A673 (cell line): ENCODE data around the gene CDC6. TPM values are rescaled to one million over a fixed set of nuclear protein-coding genes. Genes with fewer than 3 reads are reported as not detected.

Experiments used
- BruUV-seq: library from RNA; stranded (reverse); fragments of 400-500 nt; replicated peaks from 2 replicates; lab custom pipeline; 2021; lab: Mats Ljungman, UMichigan
- CTCF ChIA-PET: fragments of 300-600 bp; sonication (Branson Sonifier 250); formaldehyde crosslinking; loops from one replicate; lab custom pipeline; 2022; ENCODE audit warnings: antibody characterized with exemption; lab: Charles Lee
- POLR2A ChIA-PET: fragments of 300-600 bp; sonication (Branson Sonifier 250); formaldehyde crosslinking; loops from one replicate; lab custom pipeline; 2022; ENCODE audit warnings: antibody characterized with exemption; ENCODE audit not compliant: low non-redundant PET; lab: Charles Lee
- DNase-seq: peaks from one replicate; pipeline ENCODE4 v3.0.0-alpha.2; 2015; ENCODE audit warnings: low spot score
- H3K27ac ChIP-seq: fragments of 200-600 bp; sonication (generic); 2 replicates; pipeline ENCODE4 v1.5.1; 2016; ENCODE audit warnings: mixed run types, low read depth, mild to moderate bottlenecking, mixed read lengths, antibody characterized with exemption, low read length; ENCODE audit not compliant: poor library complexity, severe bottlenecking
- H3K27me3 ChIP-seq: fragments of 200-600 bp; sonication (generic); replicated peaks from 2 replicates; pipeline ENCODE4 v1.6.1; 2017; ENCODE audit warnings: mixed run types, low read depth, mild to moderate bottlenecking, mixed read lengths, antibody characterized with exemption, low read length; ENCODE audit not compliant: insufficient read depth, poor library complexity
- H3K36me3 ChIP-seq: fragments of 200-600 bp; sonication (generic); 2 replicates; pipeline ENCODE4 v1.6.1; 2016; ENCODE audit warnings: mixed run types, mild to moderate bottlenecking, mixed read lengths, antibody characterized with exemption, low read length; ENCODE audit not compliant: insufficient read depth, poor library complexity, severe bottlenecking
- H3K4me1 ChIP-seq: fragments of 200-600 bp; sonication (generic); 2 replicates; pipeline ENCODE4 v1.6.1; 2017; ENCODE audit warnings: mixed run types, mild to moderate bottlenecking, mixed read lengths, antibody characterized with exemption, low read length; ENCODE audit not compliant: insufficient read depth, poor library complexity, severe bottlenecking
- H3K4me3 ChIP-seq: fragments of 200-600 bp; sonication (generic); 2 replicates; pipeline ENCODE4 v1.5.1; 2016; ENCODE audit warnings: low read depth, mixed run types, mild to moderate bottlenecking, mixed read lengths, low read length; ENCODE audit not compliant: poor library complexity, severe bottlenecking
- H3K9me3 ChIP-seq: fragments of 200-600 bp; sonication (generic); 2 replicates; pipeline ENCODE4 v1.6.1; 2016; ENCODE audit warnings: mixed run types, low read depth, mild to moderate bottlenecking, mixed read lengths, antibody characterized with exemption, low read length; ENCODE audit not compliant: poor library complexity, severe bottlenecking
- EZH2 ChIP-seq: fragments of 200-600 bp; sonication (generic); IDR thresholded peaks from 2 replicates; pipeline ENCODE4 v1.6.1; 2017; ENCODE audit warnings: borderline replicate concordance, low read depth, mild to moderate bottlenecking, mixed read lengths, antibody characterized with exemption, low read length; ENCODE audit not compliant: poor library complexity, severe bottlenecking
- intact Hi-C: fragments of 100-400 bp; cut with micrococcal nuclease; formaldehyde crosslinking; loops from one replicate; pipeline ENCODE4 v1.10.0; 2022; ENCODE audit not compliant: unreplicated experiment
- total RNA-seq: library from RNA; stranded (reverse); gene quantifications from 2 replicates; pipeline ENCODE4 v1.2.3, GENCODE V29; 2021
- TF ChIP-seq, protein P1 (sequence below): fragments of 300-800, 200-600 bp; sonication (generic); conservative IDR thresholded peaks from 2 replicates; pipeline ENCODE4 v1.5.1; 2017; ENCODE audit warnings: low read depth, mild to moderate bottlenecking, antibody characterized with exemption, low read length, moderate library complexity, mixed read lengths

Gene CDC6
- total RNA-seq, 1 experiment from 2014 or later: 85.7 TPM

DNA sequence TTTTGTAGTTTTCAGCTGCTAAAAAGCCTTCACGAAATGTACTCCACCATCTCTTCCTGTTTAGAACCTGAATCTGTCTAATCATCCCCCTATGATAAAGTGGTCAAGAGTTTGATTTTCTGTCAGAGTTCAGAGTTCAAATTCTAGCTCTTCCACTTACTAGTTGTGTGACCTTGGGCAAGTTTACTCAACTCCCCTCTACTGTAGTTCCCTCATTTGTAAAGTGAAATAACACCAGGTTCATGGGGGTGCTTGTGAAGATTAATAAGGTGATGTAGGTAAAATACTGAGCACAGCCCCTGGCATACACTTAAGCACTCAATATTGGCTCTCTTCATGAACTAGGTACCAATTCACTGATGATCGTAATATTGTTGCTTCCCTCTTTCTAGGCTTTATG is 1.2 kb upstream of the CDC6 start:
- Histone ChIP-seq H3K36me3 (peaks cover 15% of the 10 kb centered on the region), H3K4me3 (no peak overlapping the region), H3K9me3 (no peaks in the 10 kb centered on the region), H3K27ac (no peak overlapping the region), H3K27me3 (no peaks in the 10 kb centered on the region), H3K4me1 (peaks cover 6% of the 10 kb centered on the region)
- intact Hi-C loops: loop anchor here (5.0 kb wide), 1 partner anchor 84 kb away; no protein-coding TSS in a partner anchor
- no peak for TF ChIP-seq EZH2
- TF ChIP-seq, protein P1, sequence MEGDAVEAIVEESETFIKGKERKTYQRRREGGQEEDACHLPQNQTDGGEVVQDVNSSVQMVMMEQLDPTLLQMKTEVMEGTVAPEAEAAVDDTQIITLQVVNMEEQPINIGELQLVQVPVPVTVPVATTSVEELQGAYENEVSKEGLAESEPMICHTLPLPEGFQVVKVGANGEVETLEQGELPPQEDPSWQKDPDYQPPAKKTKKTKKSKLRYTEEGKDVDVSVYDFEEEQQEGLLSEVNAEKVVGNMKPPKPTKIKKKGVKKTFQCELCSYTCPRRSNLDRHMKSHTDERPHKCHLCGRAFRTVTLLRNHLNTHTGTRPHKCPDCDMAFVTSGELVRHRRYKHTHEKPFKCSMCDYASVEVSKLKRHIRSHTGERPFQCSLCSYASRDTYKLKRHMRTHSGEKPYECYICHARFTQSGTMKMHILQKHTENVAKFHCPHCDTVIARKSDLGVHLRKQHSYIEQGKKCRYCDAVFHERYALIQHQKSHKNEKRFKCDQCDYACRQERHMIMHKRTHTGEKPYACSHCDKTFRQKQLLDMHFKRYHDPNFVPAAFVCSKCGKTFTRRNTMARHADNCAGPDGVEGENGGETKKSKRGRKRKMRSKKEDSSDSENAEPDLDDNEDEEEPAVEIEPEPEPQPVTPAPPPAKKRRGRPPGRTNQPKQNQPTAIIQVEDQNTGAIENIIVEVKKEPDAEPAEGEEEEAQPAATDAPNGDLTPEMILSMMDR: no peak
- no peak for DNase-seq
- ChIA-PET POLR2A (interaction anchor here (0.5 kb wide), 1 partner anchor 164 kb away, joined by 3 read pairs; no protein-coding TSS in a partner anchor), CTCF (no interaction called here)
- BruUV-seq: no TSS peak

DNA sequence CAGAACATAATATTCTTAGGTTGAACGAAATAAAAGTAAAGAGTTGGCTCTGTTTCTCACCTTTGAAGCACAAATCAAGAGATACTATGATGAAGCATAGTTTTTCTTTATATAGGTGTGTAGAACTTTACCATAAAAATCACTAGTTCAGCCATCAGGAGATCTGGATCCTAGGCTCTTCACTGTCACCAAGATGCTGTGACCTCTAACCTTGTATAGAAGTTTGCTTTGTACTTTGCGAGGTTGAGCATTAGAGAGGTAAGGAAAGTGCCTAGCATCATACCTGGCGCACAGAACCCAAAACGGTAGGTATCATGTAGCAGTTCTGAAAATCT is 553 bp upstream of the CDC6 start:
- no peak for DNase-seq
- H3K9me3 ChIP-seq: no peaks in the 10 kb centered on the region
- H3K27me3 ChIP-seq: no peaks in the 10 kb centered on the region
- H3K4me1 ChIP-seq: peaks cover 6% of the 10 kb centered on the region
- intact Hi-C loops: loop anchor here (5.0 kb wide), 1 partner anchor 85 kb away; no protein-coding TSS in a partner anchor
- CTCF ChIA-PET: no interaction called here
- H3K4me3 ChIP-seq: no peak overlapping the region
- POLR2A ChIA-PET: no interaction called here
- no peak overlapping the region for H3K27ac ChIP-seq
- no peak for TF ChIP-seq EZH2
- TF ChIP-seq, protein P1: no peak
- BruUV-seq: no TSS peak
- H3K36me3 ChIP-seq: peaks cover 19% of the 10 kb centered on the region

DNA sequence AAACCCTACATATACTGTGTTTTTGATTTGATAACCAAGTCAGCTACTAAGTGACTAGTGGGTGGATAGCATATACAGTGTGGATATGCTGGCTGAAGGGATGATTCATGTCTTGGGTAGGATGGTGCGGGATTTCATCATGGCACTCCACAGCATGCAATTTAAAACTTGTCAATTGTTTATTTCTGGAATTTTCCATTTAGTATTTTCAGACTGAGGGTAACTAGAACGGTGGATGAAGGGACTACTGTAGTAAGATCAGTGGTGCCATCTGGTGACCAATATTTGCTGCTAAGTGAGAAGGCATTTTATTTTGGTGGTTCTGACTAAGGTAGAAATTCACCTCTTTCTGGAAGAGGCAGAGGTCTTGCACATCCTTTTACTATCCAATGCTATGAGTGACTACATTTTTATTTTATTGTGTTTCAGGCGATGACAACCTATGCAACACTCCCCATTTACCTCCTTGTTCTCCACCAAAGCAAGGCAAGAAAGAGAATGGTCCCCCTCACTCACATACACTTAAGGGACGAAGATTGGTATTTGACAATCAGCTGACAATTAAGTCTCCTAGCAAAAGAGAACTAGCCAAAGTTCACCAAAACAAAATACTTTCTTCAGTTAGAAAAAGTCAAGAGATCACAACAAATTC is 3.1 kb downstream of the CDC6 start:
- Histone ChIP-seq H3K4me1 (peaks cover 6% of the 10 kb centered on the region), H3K4me3 (no peak overlapping the region), H3K27ac (no peak overlapping the region), H3K9me3 (no peaks in the 10 kb centered on the region), H3K27me3 (no peaks in the 10 kb centered on the region), H3K36me3 (peaks cover 45% of the 10 kb centered on the region)
- ChIA-PET POLR2A (no interaction called here), CTCF (interaction anchor here (0.6 kb wide), 1 partner anchor 91 kb away, joined by 4 read pairs; no protein-coding TSS in a partner anchor)
- TF ChIP-seq, protein P1: peak; percentile 51
- TF ChIP-seq EZH2: no peak
- no TSS peak for BruUV-seq
- peak; percentile 64 for DNase-seq
- intact Hi-C loops: loop anchor here (5.0 to 10.0 kb wide), 2 partner anchors 178 to 276 kb away; partner anchors contain the start of gene CSF3
